Endothelial cell (in vitro differentiated cells): ENCODE measurements around the gene CCDC85B. TPM values are rescaled to one million over a fixed set of nuclear protein-coding genes. Genes with fewer than 3 reads are reported as not detected.

ENCODE experiments used
- DNase-seq: peaks from one replicate; pipeline ENCODE4 v3.0.0; 2021; ENCODE audit warnings: low spot score
- H3K27ac Mint-ChIP-seq: one replicate; pipeline ENCODE4 v1.8.0; 2021; ENCODE audit warnings: mixed read lengths, inconsistent platforms; ENCODE audit not compliant: unreplicated experiment
- H3K27me3 Mint-ChIP-seq: one replicate; pipeline ENCODE4 v1.8.0; 2021; ENCODE audit warnings: mild to moderate bottlenecking, moderate library complexity, mixed read lengths, inconsistent platforms; ENCODE audit not compliant: unreplicated experiment
- H3K36me3 Mint-ChIP-seq: one replicate; pipeline ENCODE4 v1.8.0; 2021; ENCODE audit warnings: mild to moderate bottlenecking, low read depth, mixed read lengths, inconsistent platforms; ENCODE audit not compliant: unreplicated experiment
- H3K4me1 Mint-ChIP-seq: one replicate; pipeline ENCODE4 v1.8.0; 2021; ENCODE audit warnings: mild to moderate bottlenecking, mixed read lengths, inconsistent platforms; ENCODE audit not compliant: unreplicated experiment
- H3K4me3 Mint-ChIP-seq: one replicate; pipeline ENCODE4 v1.8.0; 2021; ENCODE audit warnings: mild to moderate bottlenecking, mixed read lengths, inconsistent platforms; ENCODE audit not compliant: unreplicated experiment
- H3K9me3 Mint-ChIP-seq: one replicate; pipeline ENCODE4 v1.8.0; 2021; ENCODE audit warnings: mixed read lengths, inconsistent platforms; ENCODE audit not compliant: unreplicated experiment
- CTCF ChIP-seq: fragments of 200-600 bp; sonication (generic); IDR thresholded peaks from one replicate; pipeline ENCODE4 v1.5.0; 2021; ENCODE audit warnings: antibody characterized with exemption; ENCODE audit not compliant: unreplicated experiment
- total RNA-seq: library from RNA; stranded (reverse); fragmentation: NEBNext Ultra II Directional; extraction: Animal tissue kit (Norgen Biotek cat#: 25700); gene quantifications from one replicate; pipeline ENCODE4 v1.2.1, GENCODE V29; 2021; ENCODE audit not compliant: unreplicated experiment

CCDC85B gene
- total RNA-seq, 1 donor from 2014 or later: 90.7 TPM

GRCh38 chr11:65864706-65865471 is 25.6 kb upstream of the CCDC85B start:
- H3K27me3 Mint-ChIP-seq: peaks cover 24% of the 10 kb centered on the region
- H3K27ac Mint-ChIP-seq: no peak overlapping the region
- H3K9me3 Mint-ChIP-seq: no peaks in the 10 kb centered on the region
- no peak for TF ChIP-seq CTCF
- no peak overlapping the region for H3K4me3 Mint-ChIP-seq
- peaks cover 34% of the 10 kb centered on the region for H3K4me1 Mint-ChIP-seq
- H3K36me3 Mint-ChIP-seq: peaks cover 35% of the 10 kb centered on the region
- DNase-seq: no peak

- Mint-ChIP-seq H3K9me3 (no peaks in the 10 kb centered on the region), H3K27ac (no peak overlapping the region), H3K36me3 (peaks cover 35% of the 10 kb centered on the region), H3K27me3 (peaks cover 21% of the 10 kb centered on the region), H3K4me1 (peaks cover 36% of the 10 kb centered on the region), H3K4me3 (no peak overlapping the region)
- no peak for TF ChIP-seq CTCF
- DNase-seq: no peak
Observed at GRCh38 chr11:65865550-65866172, 24.8 kb upstream of the CCDC85B start.

GRCh38 chr11:65866509-65867283 is 23.8 kb upstream of the CCDC85B start:
- peak overlapping the region; percentile 79 for H3K4me3 Mint-ChIP-seq
- H3K27ac Mint-ChIP-seq: peak overlapping the region; percentile 57
- peaks cover 41% of the 10 kb centered on the region for H3K4me1 Mint-ChIP-seq
- no peak for TF ChIP-seq CTCF
- peaks cover 31% of the 10 kb centered on the region for H3K36me3 Mint-ChIP-seq
- no peak for DNase-seq
- H3K27me3 Mint-ChIP-seq: peaks cover 25% of the 10 kb centered on the region
- no peaks in the 10 kb centered on the region for H3K9me3 Mint-ChIP-seq

- no peak for DNase-seq
- Mint-ChIP-seq H3K27me3 (peaks cover 24% of the 10 kb centered on the region), H3K27ac (peak overlapping the region; percentile 84), H3K4me1 (peaks cover 43% of the 10 kb centered on the region), H3K9me3 (no peaks in the 10 kb centered on the region), H3K4me3 (peak overlapping the region; percentile 79), H3K36me3 (peaks cover 28% of the 10 kb centered on the region)
- TF ChIP-seq CTCF: no peak
Observed at GRCh38 chr11:65867284-65868071, 23.0 kb upstream of the CCDC85B start.
